ENCODE data around the gene WWOX.
A peak's percentile ranks its signal among the peaks of the same experiment; 100 is the strongest.

The WWOX gene

GRCh38 chr16:78552716-78553115 is 453.3 kb downstream of the WWOX start:
- DNase-seq: no peak

DNA sequence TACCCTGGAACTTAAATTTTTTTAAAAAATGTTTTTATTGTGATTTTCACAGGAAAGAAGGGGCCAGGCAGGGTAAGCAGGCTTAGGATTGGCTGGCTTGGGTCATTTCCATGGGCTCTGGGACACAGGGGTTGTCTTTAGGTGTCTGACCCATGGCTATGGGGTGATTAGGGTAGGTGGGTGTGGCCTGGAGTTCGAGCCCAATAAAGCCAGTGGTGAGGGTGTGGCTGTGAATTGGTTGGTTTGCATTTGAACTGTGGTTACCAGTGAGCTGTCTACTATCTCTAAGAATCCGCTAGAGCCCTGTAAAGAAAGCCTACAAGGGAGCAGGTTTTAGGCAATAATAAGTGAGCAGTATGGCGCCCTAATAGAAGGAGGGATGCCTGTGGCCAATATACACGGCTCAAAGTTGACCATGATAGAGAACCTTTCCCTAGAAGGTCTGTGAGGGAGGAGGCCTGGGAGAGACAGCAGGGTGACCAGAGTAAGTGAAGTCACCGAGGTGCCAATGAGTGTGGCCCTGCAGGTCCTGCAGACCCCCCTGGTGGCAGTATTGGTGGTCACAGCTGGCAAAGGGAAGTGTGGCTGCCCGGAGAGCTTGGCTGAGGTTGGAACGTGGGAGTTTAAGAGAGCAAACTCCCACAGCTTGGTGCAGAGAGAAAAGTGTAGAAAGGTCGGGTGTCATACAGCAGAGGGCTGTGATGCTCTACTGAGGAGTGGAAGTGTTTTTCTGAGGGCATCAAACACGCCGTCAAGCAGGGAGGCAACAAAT is 454.0 kb downstream of the WWOX start:
- DNase-seq: no peak

DNA sequence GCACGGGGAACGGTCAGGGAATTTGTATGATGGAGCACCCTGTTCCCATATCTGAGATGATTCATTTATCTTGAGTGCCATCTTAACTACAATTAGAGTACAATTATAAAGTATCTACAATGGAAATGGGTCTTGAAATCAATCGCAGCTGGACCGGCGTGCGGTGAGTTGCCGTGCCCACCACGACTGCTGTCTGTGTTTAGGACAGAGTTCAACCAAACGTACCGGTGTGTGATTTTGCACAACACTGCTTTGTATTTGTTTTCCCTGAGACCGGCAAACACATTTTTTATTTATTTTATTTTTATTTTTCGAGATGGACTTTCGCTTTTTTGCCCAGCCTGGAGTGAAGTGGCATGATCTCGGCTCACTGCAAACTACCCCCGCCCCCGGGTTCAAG is 457.0 kb downstream of the WWOX start:
- no peak for DNase-seq

DNA sequence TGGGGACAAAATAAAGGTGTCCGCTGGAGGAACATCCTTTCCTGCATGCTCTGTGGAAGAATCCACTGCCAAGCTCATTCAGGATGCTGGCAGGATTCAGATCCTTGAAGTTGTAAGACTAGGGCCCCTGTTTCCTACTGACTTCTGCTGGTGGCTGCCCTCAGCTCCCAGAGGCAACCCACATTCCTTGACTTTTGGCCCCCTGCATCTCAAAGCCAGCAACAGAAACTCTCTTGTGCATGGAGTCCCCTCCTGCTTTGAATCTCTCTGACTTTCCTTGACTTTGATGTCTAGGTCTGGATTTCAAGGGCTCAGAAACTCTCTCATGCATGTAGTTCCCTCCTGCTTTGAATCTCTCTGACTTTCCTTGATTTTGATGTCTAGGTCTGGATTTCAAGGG is 461.5 kb downstream of the WWOX start:
- DNase-seq: no peak

DNA sequence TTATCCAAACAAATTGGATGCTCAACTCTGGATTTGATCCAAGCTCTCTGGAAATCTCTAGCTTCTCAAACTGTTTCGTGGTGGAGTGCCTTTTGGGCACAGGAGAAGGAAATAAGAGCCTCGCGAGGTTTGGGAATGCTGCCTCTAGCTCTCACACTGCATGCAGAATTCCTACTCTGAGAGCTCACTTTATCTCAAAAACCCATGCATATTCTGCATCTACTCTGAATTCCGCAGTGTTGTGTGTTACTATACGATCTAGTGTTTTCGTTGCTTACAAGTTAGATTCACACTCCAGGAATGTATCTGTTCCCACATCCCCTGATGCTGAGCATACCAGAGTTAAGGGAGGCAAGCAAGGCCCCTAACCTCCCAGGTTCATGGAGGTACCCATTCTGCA is 462.7 kb downstream of the WWOX start:
- no peak for DNase-seq

DNA sequence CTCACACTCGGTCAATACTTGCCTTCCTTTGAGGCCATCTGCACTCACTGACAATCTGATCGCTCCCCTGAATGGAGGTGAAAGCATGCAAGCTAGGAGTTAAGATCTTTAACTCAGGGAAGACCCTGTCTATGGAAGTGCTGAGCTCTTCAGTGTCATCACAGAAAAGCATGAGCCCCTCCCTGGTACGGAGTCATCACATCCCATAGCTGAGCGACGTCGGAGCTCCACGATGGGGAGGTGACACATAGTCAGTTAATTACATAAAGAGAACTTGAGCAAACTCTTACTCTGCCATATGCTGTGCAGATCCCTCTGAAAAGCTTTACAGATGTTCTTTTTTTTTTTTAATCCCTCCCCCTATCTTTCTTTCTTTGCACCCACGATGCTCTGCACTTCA is 463.2 kb downstream of the WWOX start:
- no peak for DNase-seq

DNA sequence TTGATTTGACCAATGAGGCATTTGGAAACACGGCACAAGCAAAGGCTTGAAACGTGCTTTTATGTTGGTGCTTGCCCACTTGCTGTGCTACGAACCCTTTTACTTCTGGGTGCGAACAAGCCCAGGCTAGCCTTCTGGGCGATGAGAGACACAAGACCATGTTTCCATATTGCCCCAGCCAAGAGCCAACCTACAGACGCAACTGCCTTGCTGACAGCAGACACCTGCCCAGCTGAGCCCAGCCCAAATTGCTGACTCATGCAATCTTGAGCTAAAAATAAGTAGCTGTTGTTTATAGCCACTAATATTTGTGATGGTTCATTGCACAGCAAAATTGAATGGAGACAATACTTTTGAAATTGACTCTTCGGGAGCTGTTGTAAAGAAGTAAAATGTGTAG is 464.5 kb downstream of the WWOX start:
- DNase-seq: no peak

DNA sequence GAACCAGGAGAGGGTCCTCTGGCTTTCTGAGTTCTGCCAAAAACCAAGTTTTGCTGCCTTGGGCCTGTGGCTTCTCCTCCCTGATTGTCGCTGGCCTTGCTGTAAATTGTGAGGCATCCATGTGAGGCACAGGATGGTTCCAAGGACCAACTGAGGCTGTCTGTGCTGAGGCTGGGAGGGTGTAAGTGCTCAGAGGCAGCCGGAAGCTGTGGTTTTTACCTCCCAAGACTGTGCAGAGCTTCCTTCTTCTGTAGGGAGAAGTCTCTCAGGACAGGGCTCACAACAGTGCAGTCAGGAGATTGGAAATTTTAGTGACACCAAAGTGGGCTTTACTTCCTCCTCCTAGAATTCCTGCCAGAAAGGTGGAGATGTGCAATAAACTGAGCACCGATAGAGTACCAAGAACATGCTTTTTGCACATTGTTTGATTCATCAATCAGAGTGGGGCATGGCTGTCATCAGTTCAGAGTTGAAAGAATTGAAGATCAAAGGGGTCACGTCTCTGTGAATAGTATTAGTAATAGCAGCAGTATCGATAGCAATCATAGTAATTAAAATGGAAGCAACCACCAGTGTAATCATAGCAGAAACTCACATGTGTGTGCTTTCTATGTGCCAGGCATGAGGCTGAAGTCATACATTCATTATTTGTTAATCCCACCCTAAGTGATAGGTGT is 467.1 kb downstream of the WWOX start:
- DNase-seq: peak; percentile 6

GRCh38 chr16:78570399-78571141 is 471.1 kb downstream of the WWOX start:
- DNase-seq: peak; percentile 51

GRCh38 chr16:78571434-78571833 is 472.0 kb downstream of the WWOX start:
- no peak for DNase-seq

- no peak for DNase-seq
Observed at GRCh38 chr16:78571898-78572358, 472.5 kb downstream of the WWOX start.

DNA sequence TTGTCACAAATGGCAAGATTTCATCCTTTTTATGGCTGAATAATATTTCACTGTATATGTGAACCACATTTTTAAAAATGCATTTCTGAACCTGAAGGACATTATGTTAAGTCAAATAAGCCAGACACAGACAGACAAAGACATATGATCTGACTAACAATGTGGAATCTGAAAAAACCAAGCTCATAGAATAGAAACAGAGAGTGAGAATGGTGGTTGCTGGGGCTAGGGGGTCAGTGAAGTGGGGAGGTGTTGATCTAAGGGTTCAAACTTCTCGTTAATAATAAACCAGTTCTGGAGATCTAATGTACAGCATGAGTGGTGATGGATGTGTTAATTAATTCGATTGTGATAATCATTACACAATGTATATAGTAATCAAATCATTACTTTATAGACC is 475.1 kb downstream of the WWOX start:
- DNase-seq: no peak

GRCh38 chr16:78576941-78577340 is 477.5 kb downstream of the WWOX start:
- peak; percentile 41 for DNase-seq

DNA sequence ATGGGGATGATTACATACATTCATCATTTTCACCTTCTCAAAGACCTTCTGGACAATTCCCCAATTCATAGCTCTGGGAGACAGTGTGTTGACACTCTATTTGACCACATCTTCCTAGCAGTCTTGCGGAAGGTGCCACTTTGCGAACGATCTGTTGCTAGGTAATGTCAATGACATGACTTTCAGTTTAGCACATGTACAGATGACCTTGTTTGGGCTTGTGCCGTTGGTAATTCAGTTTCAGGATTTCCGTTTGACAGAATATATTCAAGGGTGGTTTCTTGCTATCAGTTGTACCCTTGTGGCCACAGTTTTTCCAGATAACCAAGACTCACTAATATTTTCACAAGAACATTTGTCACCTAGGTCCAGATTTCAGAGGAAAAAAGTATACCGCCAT is 478.2 kb downstream of the WWOX start:
- DNase-seq: peak; percentile 8

DNA sequence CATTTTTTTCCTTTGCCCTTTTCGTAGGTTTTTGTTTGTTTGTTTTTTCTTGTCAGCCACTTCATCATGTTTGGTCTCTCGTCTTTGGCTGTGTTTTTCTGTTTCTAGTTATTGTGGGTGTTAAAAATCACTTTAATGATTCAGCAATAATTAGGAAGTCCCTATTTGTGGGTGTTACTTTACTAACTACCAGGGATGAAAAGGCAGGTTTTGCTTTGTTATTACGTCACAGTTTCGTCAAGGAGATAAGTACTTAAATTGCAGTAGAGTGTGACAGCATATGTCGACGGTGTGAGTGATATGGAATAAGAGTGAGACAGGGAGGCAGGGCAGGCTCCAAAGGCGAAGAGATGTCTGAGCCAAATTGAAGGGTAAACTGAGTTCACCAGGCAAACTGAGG is 479.6 kb downstream of the WWOX start:
- DNase-seq: no peak

- DNase-seq: no peak
Observed at GRCh38 chr16:78583441-78583840, 484.0 kb downstream of the WWOX start.

GRCh38 chr16:78584213-78584860 is 484.9 kb downstream of the WWOX start:
- no peak for DNase-seq

- no peak for DNase-seq
Observed at GRCh38 chr16:78584991-78585390, 485.5 kb downstream of the WWOX start.

DNA sequence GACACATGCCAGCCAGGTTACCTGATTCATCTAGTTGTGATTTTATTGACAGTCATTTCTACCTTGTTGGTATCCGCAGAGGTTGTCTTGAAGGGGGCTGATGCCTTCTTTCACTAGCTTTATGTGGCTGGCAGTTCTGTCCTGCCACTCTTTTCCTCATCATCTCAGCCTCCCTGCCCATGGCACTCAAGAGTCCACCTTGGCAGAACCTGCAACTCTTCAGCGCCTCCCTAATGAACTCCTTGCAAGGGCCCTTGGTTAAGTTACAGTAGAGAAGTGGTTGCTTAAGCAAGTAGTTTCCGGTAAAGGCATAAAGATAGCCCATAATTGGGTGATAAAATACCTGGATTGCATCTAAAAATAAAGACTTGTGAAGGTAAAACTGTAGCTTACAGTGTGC is 489.9 kb downstream of the WWOX start:
- DNase-seq: no peak

GRCh38 chr16:78591682-78592103 is 492.2 kb downstream of the WWOX start:
- DNase-seq: no peak

GRCh38 chr16:78592111-78592510 is 492.7 kb downstream of the WWOX start:
- no peak for DNase-seq

DNA sequence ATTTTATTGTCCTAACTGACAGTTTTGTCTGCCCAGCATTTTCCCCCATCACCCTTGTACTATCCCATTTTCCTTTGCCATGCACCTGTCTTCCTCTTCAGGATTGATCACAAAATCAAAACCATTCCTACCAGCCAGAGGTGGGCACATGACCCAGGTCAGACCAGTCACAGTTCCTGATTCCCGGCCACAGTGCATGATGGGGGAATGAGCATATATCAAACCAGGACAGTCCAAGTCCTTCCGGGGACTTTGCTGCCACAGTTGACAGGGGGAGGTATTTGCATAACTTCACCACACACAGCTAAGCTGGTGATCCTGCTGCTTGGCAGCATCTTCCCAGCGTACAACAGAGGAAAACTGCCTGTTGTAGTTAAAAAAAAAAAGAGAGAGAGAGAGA is 493.9 kb downstream of the WWOX start:
- no peak for DNase-seq

- DNase-seq: no peak
Observed at GRCh38 chr16:78594191-78594590, 494.7 kb downstream of the WWOX start.

Data from activated CD4-positive, alpha-beta T cell treated with anti-CD3 and anti-CD28 coated beads, Interleukin-2, Interleukin-6, amounts not matched to agents 100 ng/mL and 50 ng/mL, durations not matched to agents 16 hours and 8 hours (primary cell).